ENCODE results near the gene USP28. TPM values are rescaled to one million over a fixed set of nuclear protein-coding genes. Genes with fewer than 3 reads are reported as not detected.

Gene USP28
- total RNA-seq, 2 experiments from 2014 or later = 7.9 to 9.4 TPM

GRCh38 chr11:113877670-113878055 lies 2.3 kb upstream of the USP28 start:
- Mint-ChIP-seq H3K9me3 (peaks cover 2% of the 10 kb centered on the region), H3K4me3 (peak overlapping the region; percentile 100), H3K27ac (peak overlapping the region; percentile 91), H3K27me3 (no peaks in the 10 kb centered on the region), H3K36me3 (ENCODE audit: low read depth) (peaks cover 9% of the 10 kb centered on the region), H3K4me1 (ENCODE audit: low read depth) (peaks cover 39% of the 10 kb centered on the region)
- ChIA-PET POLR2A (interaction anchor here (0.6 kb wide), 1 partner anchor 1596 kb away, joined by 3 read pairs; no protein-coding TSS in a partner anchor), CTCF (interaction anchor here (1.8 kb wide), 1 partner anchor 19 kb away, joined by 4 read pairs; no protein-coding TSS in a partner anchor)
- peaks cover 19% of the 10 kb centered on the region for H3K4me1 ChIP-seq (ENCODE audit: insufficient read depth, low read length)
- peak in 2 of 14 experiments; percentile 4 to 13 for DNase-seq
- intact Hi-C loops (cut with DNase I, micrococcal nuclease) = loop anchor here in 1 of 2 experiments (5.0 to 10.0 kb wide), 3 partner anchors 287 to 1585 kb away; no protein-coding TSS in a partner anchor
- peak overlapping the region in 1 of 2 donors; percentile 40 for H3K27ac ChIP-seq (ENCODE audit: low read depth in 1 of 2, low read length in 2 of 2)
- ATAC-seq (ENCODE audit: poor library complexity) = no peak
- TF ChIP-seq, protein P1, sequence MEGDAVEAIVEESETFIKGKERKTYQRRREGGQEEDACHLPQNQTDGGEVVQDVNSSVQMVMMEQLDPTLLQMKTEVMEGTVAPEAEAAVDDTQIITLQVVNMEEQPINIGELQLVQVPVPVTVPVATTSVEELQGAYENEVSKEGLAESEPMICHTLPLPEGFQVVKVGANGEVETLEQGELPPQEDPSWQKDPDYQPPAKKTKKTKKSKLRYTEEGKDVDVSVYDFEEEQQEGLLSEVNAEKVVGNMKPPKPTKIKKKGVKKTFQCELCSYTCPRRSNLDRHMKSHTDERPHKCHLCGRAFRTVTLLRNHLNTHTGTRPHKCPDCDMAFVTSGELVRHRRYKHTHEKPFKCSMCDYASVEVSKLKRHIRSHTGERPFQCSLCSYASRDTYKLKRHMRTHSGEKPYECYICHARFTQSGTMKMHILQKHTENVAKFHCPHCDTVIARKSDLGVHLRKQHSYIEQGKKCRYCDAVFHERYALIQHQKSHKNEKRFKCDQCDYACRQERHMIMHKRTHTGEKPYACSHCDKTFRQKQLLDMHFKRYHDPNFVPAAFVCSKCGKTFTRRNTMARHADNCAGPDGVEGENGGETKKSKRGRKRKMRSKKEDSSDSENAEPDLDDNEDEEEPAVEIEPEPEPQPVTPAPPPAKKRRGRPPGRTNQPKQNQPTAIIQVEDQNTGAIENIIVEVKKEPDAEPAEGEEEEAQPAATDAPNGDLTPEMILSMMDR (IDR thresholded peaks at IDR 0.05) = no peak
- no peaks in the 10 kb centered on the region for H3K27me3 ChIP-seq (ENCODE audit: control insufficient read depth in 1 of 2, insufficient read depth in 2 of 2, low read length in 2 of 2)
- H3K36me3 ChIP-seq (ENCODE audit: insufficient read depth, low read length) = no peaks in the 10 kb centered on the region
- H3K9me3 ChIP-seq (ENCODE audit: control insufficient read depth in 1 of 2, insufficient read depth in 1 of 2, low read length in 2 of 2) = peaks cover 0 to 10% of the 10 kb centered on the region in 2 experiments
- H3K4me3 ChIP-seq (ENCODE audit: low read length) = no peak overlapping the region

DNA sequence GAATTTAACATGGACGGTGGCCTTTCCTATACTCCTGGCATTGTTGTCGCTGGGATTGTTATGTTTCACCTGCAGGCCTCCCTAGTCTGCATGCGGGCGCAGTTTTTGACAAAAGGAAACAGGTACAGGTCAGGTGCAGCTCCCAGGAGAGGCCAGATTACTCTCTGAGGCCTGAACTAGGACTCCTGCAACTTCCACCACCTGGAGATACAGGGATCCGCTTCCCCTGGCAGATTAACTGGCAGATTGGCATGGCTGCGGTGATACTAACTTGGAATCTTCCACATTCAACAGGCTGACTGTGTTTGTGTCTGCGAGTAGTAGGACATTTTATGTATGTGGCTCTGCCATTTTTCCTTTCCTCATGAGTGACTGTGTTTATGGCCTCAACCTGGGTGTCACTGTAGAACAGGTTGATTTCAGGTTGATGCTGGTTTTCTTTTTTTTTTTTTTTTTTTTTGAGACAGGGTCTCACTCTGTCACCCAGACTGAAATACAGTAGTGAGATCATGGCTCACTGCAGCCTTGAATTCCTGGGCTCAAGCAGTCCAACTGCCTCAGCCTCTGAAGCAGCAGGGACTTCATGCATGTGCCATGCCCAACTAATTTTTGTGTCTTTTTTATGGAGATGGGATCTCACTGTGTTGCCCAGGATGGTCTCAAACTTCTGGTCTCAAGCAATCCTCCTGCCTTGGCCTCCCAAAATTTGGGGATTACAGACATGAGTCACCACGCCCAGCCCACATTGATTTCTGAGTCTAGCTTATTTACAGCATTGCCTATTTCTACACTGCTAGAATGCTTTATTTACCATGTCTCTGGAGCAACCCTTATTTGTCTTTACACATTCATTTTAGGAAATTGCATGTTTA lies 1.7 kb upstream of the USP28 start:
- DNase-seq (peak in 2 of 14 experiments; percentile 12 to 19), ATAC-seq (ENCODE audit: poor library complexity) (no peak)
- Mint-ChIP-seq H3K9me3 (peaks cover 2% of the 10 kb centered on the region), H3K27ac (peak overlapping the region; percentile 91), H3K4me1 (ENCODE audit: low read depth) (peaks cover 46% of the 10 kb centered on the region), H3K27me3 (no peaks in the 10 kb centered on the region), H3K4me3 (peak overlapping the region; percentile 100), H3K36me3 (ENCODE audit: low read depth) (peaks cover 9% of the 10 kb centered on the region)
- TF ChIP-seq, protein P1 (IDR thresholded peaks at IDR 0.05) = no peak
- Histone ChIP-seq H3K36me3 (ENCODE audit: insufficient read depth, low read length) (no peaks in the 10 kb centered on the region), H3K4me3 (ENCODE audit: low read length) (no peak overlapping the region), H3K9me3 (ENCODE audit: control insufficient read depth in 1 of 2, insufficient read depth in 1 of 2, low read length in 2 of 2) (peaks cover 0 to 10% of the 10 kb centered on the region in 2 experiments), H3K27me3 (ENCODE audit: control insufficient read depth in 1 of 2, insufficient read depth in 2 of 2, low read length in 2 of 2) (no peaks in the 10 kb centered on the region), H3K27ac (ENCODE audit: low read depth in 1 of 2, low read length in 2 of 2) (peak overlapping the region in 1 of 2 donors; percentile 40), H3K4me1 (ENCODE audit: insufficient read depth, low read length) (peaks cover 19% of the 10 kb centered on the region)
- CTCF ChIA-PET = interaction anchor here (0.7 to 1.8 kb wide), 2 partner anchors 19 to 69 kb away, joined by 4 read pairs; no protein-coding TSS in a partner anchor
- POLR2A ChIA-PET = interaction anchor here (0.6 kb wide), 1 partner anchor 1595 kb away, joined by 3 read pairs; no protein-coding TSS in a partner anchor
- intact Hi-C loops (cut with DNase I, micrococcal nuclease) = loop anchor here in 1 of 2 experiments (5.0 to 10.0 kb wide), 3 partner anchors 288 to 1585 kb away; no protein-coding TSS in a partner anchor

DNA sequence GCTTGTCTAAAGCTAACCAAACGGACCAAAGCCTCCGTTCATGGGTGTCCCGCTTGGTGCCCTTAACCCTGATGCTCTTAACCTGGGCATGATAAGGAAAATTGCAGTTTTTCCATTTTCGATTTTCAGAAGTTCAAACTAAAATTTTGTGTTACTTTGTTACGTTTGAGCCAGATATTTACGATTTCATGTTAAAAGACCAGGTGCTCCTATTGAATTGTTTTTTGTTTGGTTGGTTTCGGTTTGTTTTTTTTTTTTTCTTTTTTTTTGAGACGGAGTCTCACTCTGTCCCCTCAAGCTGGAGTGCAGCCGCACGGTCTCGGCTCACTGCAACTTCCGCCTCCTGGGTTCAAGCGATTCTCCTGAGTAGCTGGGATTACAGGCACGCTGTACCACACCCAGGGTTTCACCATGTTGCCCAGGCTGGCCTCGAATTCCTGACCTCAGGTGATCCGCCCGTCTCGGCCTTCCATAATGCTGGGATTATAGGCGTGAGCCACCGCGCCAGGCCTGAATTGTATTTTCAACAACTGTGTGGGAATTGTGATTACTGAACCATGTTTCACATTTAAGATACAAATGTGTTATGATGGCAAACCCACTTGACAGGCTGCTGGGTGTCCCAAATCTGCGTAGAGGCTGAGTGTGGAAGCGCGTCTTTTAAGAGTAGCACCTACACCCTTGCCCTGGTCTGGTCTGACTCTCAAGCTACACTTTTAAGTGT lies 864 bp upstream of the USP28 start:
- Histone ChIP-seq H3K27me3 (ENCODE audit: control insufficient read depth in 1 of 2, insufficient read depth in 2 of 2, low read length in 2 of 2) (no peaks in the 10 kb centered on the region), H3K4me1 (ENCODE audit: insufficient read depth, low read length) (peaks cover 19% of the 10 kb centered on the region), H3K27ac (ENCODE audit: low read depth in 1 of 2, low read length in 2 of 2) (peak overlapping the region; percentile 65 to 80), H3K9me3 (ENCODE audit: control insufficient read depth in 1 of 2, insufficient read depth in 1 of 2, low read length in 2 of 2) (peaks cover 0 to 10% of the 10 kb centered on the region in 2 experiments), H3K4me3 (ENCODE audit: low read length) (peak overlapping the region; percentile 80), H3K36me3 (ENCODE audit: insufficient read depth, low read length) (no peaks in the 10 kb centered on the region)
- no peaks in the 10 kb centered on the region for H3K27me3 Mint-ChIP-seq
- ChIA-PET POLR2A (interaction anchor here (1.1 kb wide), 1 partner anchor 103 kb away, joined by 3 read pairs; the partner anchor contains the start of gene ZW10), CTCF (interaction anchor here (0.7 to 1.8 kb wide), 2 partner anchors 20 to 69 kb away, joined by 4 read pairs; no protein-coding TSS in a partner anchor)
- peaks cover 2% of the 10 kb centered on the region for H3K9me3 Mint-ChIP-seq
- intact Hi-C loops (cut with DNase I, micrococcal nuclease) = loop anchor here in 1 of 2 experiments (5.0 to 10.0 kb wide), 3 partner anchors 289 to 1584 kb away; no protein-coding TSS in a partner anchor
- H3K4me1 Mint-ChIP-seq (ENCODE audit: low read depth) = peaks cover 49% of the 10 kb centered on the region
- peak overlapping the region; percentile 91 for H3K27ac Mint-ChIP-seq
- peaks cover 9% of the 10 kb centered on the region for H3K36me3 Mint-ChIP-seq (ENCODE audit: low read depth)
- peak overlapping the region; percentile 100 for H3K4me3 Mint-ChIP-seq
- ATAC-seq (ENCODE audit: poor library complexity) = no peak
- TF ChIP-seq, protein P1 (IDR thresholded peaks at IDR 0.05) = no peak
- DNase-seq = peak in 2 of 14 experiments; percentile 9 to 22

Data from CD4-positive, alpha-beta T cell (primary cell).